ENCODE results near the gene MYD88. TPM values are rescaled to one million over a fixed set of nuclear protein-coding genes. Genes with fewer than 3 reads are reported as not detected.

The MYD88 gene
- total and polyA plus RNA-seq, 2 experiments from 2014 or later = 12.7 to 51.4 TPM

DNA sequence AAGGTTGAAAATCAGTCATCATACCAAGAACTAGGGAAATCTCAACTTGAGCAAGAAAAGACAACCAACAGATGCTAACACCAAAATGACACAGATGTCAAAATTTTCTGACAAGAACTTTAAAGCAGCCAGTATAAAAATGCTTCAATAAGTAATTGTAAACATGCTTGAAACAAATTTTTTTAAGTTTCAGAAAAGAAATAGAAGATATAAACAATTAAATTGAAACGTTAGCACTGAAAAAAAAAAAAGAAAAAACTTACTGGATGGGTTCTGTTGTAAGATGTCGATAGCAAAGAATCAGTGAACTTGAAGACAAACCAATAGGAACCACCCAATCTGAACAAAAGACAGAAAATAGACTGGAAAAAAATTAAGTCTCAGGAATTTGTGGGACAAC is 8.0 kb downstream of the MYD88 start:
- no peak for TF ChIP-seq EZH2 (IDR thresholded peaks at IDR 0.05; ENCODE audit: borderline replicate concordance)
- no peak for TF ChIP-seq EZH2phosphoT487 (IDR thresholded peaks at IDR 0.05; ENCODE audit: low read depth, severe bottlenecking, unreplicated experiment)
- TF ChIP-seq, protein P1, sequence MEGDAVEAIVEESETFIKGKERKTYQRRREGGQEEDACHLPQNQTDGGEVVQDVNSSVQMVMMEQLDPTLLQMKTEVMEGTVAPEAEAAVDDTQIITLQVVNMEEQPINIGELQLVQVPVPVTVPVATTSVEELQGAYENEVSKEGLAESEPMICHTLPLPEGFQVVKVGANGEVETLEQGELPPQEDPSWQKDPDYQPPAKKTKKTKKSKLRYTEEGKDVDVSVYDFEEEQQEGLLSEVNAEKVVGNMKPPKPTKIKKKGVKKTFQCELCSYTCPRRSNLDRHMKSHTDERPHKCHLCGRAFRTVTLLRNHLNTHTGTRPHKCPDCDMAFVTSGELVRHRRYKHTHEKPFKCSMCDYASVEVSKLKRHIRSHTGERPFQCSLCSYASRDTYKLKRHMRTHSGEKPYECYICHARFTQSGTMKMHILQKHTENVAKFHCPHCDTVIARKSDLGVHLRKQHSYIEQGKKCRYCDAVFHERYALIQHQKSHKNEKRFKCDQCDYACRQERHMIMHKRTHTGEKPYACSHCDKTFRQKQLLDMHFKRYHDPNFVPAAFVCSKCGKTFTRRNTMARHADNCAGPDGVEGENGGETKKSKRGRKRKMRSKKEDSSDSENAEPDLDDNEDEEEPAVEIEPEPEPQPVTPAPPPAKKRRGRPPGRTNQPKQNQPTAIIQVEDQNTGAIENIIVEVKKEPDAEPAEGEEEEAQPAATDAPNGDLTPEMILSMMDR (IDR thresholded peaks at IDR 0.05; ENCODE audit: poor library complexity) = no peak
- Histone ChIP-seq H2AFZ (no peak overlapping the region), H3K4me1 (ENCODE audit: insufficient read depth) (no peaks in the 10 kb centered on the region), H3K79me2 (no peaks in the 10 kb centered on the region), H3K9me2 (replicated peaks; ENCODE audit: insufficient read depth) (no peaks in the 10 kb centered on the region), H3K27me3 (no peaks in the 10 kb centered on the region), H4K20me1 (ENCODE audit: insufficient read depth, poor library complexity, severe bottlenecking) (no peaks in the 10 kb centered on the region), H3K36me3 (replicated peaks; ENCODE audit: insufficient read depth, low read depth) (no peaks in the 10 kb centered on the region), H3K9me3 (ENCODE audit: low read depth) (no peaks in the 10 kb centered on the region), H3K27ac (no peak overlapping the region), H3K4me2 (no peak overlapping the region), H3K4me3 (no peak overlapping the region)
- no peak for DNase-seq (ENCODE audit: low spot score)
- 84% methylated on average over 2 of the region's 2 CpGs for WGBS (ENCODE audit: low lambda C conversion rate, missing lambda C conversion rate)

DNA sequence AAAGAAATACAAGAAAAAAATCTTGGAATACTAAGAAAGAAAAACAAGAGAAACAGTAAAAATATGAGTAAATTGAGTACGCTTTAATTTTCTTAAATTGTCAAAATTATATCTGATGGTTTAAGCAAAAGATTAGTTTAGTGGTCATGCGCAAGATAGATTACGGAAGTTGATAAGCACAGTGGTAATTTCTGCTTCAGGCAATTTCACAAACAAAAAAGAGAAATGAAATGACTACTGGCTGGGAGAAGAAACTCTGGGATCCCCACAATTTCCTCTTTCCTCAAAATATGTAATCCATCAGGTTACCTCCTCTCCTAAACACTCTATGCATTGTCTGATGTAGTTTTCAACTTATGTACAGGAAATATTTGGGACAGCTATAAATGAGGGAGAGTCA is 9.0 kb downstream of the MYD88 start:
- H3K4me1 ChIP-seq (ENCODE audit: insufficient read depth) = no peaks in the 10 kb centered on the region
- no peaks in the 10 kb centered on the region for H3K9me2 ChIP-seq (replicated peaks; ENCODE audit: insufficient read depth)
- no peaks in the 10 kb centered on the region for H3K27me3 ChIP-seq
- no peak overlapping the region for H3K27ac ChIP-seq
- 96% methylated on average over 3 of the region's 3 CpGs for WGBS (ENCODE audit: low lambda C conversion rate, missing lambda C conversion rate)
- H3K79me2 ChIP-seq = no peaks in the 10 kb centered on the region
- H2AFZ ChIP-seq = no peak overlapping the region
- H3K4me3 ChIP-seq = no peak overlapping the region
- no peaks in the 10 kb centered on the region for H3K9me3 ChIP-seq (ENCODE audit: low read depth)
- H4K20me1 ChIP-seq (ENCODE audit: insufficient read depth, poor library complexity, severe bottlenecking) = no peaks in the 10 kb centered on the region
- no peak for TF ChIP-seq EZH2 (IDR thresholded peaks at IDR 0.05; ENCODE audit: borderline replicate concordance)
- no peak for TF ChIP-seq EZH2phosphoT487 (IDR thresholded peaks at IDR 0.05; ENCODE audit: low read depth, severe bottlenecking, unreplicated experiment)
- TF ChIP-seq, protein P1 (IDR thresholded peaks at IDR 0.05; ENCODE audit: poor library complexity) = no peak
- H3K36me3 ChIP-seq (replicated peaks; ENCODE audit: insufficient read depth, low read depth) = no peaks in the 10 kb centered on the region
- H3K4me2 ChIP-seq = no peak overlapping the region
- DNase-seq (ENCODE audit: low spot score) = no peak

DNA sequence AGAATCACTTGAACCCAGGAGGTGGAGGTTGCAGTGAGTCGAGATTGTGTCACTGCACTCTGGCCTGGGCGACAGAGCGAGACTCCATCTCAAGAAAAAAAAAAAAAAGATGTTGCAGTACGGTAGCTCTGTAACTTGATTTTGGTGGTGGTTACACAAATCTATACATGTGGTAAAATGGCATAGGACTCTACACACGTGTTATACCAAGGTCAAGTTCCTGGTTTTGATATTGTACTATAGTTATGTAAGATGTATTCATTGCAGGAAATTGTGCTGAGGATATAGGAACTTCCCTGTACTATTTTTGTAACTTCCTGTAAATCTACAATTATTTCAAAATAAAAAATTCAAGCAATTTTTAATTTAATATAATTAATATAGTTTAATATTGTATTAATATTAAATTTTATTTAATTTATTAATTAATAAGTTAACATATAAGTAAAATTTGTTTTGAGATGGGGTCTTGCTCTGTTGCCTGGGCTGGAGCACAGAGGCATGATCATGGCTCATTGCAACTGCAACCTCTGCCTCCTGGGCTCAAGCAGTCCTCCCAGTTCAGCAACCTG is 9.9 kb downstream of the MYD88 start:
- Histone ChIP-seq H3K36me3 (replicated peaks; ENCODE audit: insufficient read depth, low read depth) (no peaks in the 10 kb centered on the region), H3K4me3 (no peak overlapping the region), H3K4me2 (no peak overlapping the region), H3K27me3 (no peaks in the 10 kb centered on the region), H2AFZ (no peak overlapping the region), H4K20me1 (ENCODE audit: insufficient read depth, poor library complexity, severe bottlenecking) (no peaks in the 10 kb centered on the region), H3K9me2 (replicated peaks; ENCODE audit: insufficient read depth) (no peaks in the 10 kb centered on the region), H3K9me3 (ENCODE audit: low read depth) (no peaks in the 10 kb centered on the region), H3K27ac (no peak overlapping the region), H3K4me1 (ENCODE audit: insufficient read depth) (no peaks in the 10 kb centered on the region), H3K79me2 (no peaks in the 10 kb centered on the region)
- DNase-seq (ENCODE audit: low spot score) = no peak
- TF ChIP-seq, protein P1 (IDR thresholded peaks at IDR 0.05; ENCODE audit: poor library complexity) = no peak
- TF ChIP-seq EZH2 (IDR thresholded peaks at IDR 0.05; ENCODE audit: borderline replicate concordance) (no peak), EZH2phosphoT487 (IDR thresholded peaks at IDR 0.05; ENCODE audit: low read depth, severe bottlenecking, unreplicated experiment) (no peak)
- WGBS (ENCODE audit: low lambda C conversion rate, missing lambda C conversion rate) = 88% methylated on average over 5 of the region's 5 CpGs
